SIG-M5 treated with dmso at 0.1 percent for 504 hours (cell line): ENCODE measurements around the gene PTEN.

Source experiments
- DNase-seq: peaks from one replicate; lab custom pipeline; 2025; ENCODE audit not compliant: unreplicated experiment; lab: John Stamatoyannopoulos, UW

The PTEN gene

GRCh38 chr10:87961314-87961713 is 97.9 kb downstream of the PTEN start:
- no peak for DNase-seq

GRCh38 chr10:87966459-87966858 is 103.0 kb downstream of the PTEN start:
- no peak for DNase-seq

GRCh38 chr10:87973635-87974034 is 110.2 kb downstream of the PTEN start:
- no peak for DNase-seq

- no peak for DNase-seq
Observed at GRCh38 chr10:87974130-87974529, 110.7 kb downstream of the PTEN start.

- DNase-seq: no peak
Observed at GRCh38 chr10:87974769-87975168, 111.3 kb downstream of the PTEN start.

GRCh38 chr10:87976101-87976743 is 112.8 kb downstream of the PTEN start:
- DNase-seq: no peak

- DNase-seq: no peak
Observed at GRCh38 chr10:87978166-87978565, 114.7 kb downstream of the PTEN start.

- no peak for DNase-seq
Observed at GRCh38 chr10:87979847-87980246, 116.4 kb downstream of the PTEN start.

- no peak for DNase-seq
Observed at GRCh38 chr10:87983716-87984115, 120.3 kb downstream of the PTEN start.

- no peak for DNase-seq
Observed at GRCh38 chr10:87987206-87987605, 123.8 kb downstream of the PTEN start.

- DNase-seq: no peak
Observed at GRCh38 chr10:87991946-87992345, 128.5 kb downstream of the PTEN start.

- no peak for DNase-seq
Observed at GRCh38 chr10:88004451-88004850, 141.0 kb downstream of the PTEN start.

GRCh38 chr10:88006261-88006660 is 142.8 kb downstream of the PTEN start:
- DNase-seq: no peak

- no peak for DNase-seq
Observed at GRCh38 chr10:88008866-88009470, 145.5 kb downstream of the PTEN start.

GRCh38 chr10:88012641-88013040 is 149.2 kb downstream of the PTEN start:
- DNase-seq: no peak

- no peak for DNase-seq
Observed at GRCh38 chr10:88017781-88018180, 154.4 kb downstream of the PTEN start.

- no peak for DNase-seq
Observed at GRCh38 chr10:88019753-88020152, 156.3 kb downstream of the PTEN start.
